ENCODE results near the gene ITPKA.

DNA sequence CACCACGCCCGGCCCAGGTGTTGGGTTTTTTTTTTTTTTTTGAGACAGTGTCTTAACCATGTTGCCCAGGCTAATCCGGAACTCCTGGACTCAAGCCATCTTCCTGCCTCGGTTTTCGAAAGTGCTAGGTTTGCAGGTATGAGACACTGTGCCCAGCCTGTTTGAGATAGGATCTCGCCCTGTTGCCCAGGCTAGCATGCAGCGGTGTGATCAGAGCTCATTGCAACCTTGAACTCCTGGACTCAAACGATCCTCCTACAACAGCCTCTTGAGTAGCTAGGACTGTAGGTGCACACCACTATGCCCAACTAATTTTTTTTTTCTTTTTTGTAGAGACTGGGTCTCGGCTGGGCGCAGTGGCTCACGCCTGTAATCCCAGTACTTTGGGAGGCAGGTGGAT, 20.3 kb upstream of the ITPKA start:
- TF ChIP-seq, protein P1, sequence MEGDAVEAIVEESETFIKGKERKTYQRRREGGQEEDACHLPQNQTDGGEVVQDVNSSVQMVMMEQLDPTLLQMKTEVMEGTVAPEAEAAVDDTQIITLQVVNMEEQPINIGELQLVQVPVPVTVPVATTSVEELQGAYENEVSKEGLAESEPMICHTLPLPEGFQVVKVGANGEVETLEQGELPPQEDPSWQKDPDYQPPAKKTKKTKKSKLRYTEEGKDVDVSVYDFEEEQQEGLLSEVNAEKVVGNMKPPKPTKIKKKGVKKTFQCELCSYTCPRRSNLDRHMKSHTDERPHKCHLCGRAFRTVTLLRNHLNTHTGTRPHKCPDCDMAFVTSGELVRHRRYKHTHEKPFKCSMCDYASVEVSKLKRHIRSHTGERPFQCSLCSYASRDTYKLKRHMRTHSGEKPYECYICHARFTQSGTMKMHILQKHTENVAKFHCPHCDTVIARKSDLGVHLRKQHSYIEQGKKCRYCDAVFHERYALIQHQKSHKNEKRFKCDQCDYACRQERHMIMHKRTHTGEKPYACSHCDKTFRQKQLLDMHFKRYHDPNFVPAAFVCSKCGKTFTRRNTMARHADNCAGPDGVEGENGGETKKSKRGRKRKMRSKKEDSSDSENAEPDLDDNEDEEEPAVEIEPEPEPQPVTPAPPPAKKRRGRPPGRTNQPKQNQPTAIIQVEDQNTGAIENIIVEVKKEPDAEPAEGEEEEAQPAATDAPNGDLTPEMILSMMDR (IDR thresholded peaks at IDR 0.05; ENCODE audit: low read length) = no peak
- TF ChIP-seq EZH2 (IDR thresholded peaks at IDR 0.05; ENCODE audit: borderline replicate concordance, low read length) = no peak

All from OCI-LY1 (cell line).